ENCODE measurements around the gene GPR37L1. TPM values are rescaled to one million over a fixed set of nuclear protein-coding genes. Genes with fewer than 3 reads are reported as not detected.
"Not testable (repeated sequence)": the region's sequence is repeated elsewhere in the genome, so short reads cannot be mapped to it uniquely, and the experiment has no call there.

GPR37L1 gene
- total and polyA plus RNA-seq, 4 donors, result under 0.01 to 0.04 (median 0.02) TPM; not detected in 1

GRCh38 chr1:202134645-202135172 lies 12.0 kb downstream of the GPR37L1 start (continued):
- TF ChIP-seq ATF3 (IDR thresholded peaks at IDR 0.05), result no peak

- DNase-seq (ENCODE audit: low spot score), result peak; percentile 53
- no peak overlapping the region for H3K4me3 ChIP-seq (ENCODE audit: low read depth in 1 of 3, low read length in 3 of 3)
- H3K9me3 ChIP-seq (ENCODE audit: control insufficient read depth in 4 of 4, low read length in 3 of 4), result no peaks in the 10 kb centered on the region
- peaks cover 2 to 22% (median 17%) of the 10 kb centered on the region in 4 donors for H3K4me1 ChIP-seq (ENCODE audit: control insufficient read depth in 4 of 4, insufficient read depth in 4 of 4, low read length in 3 of 4)
- no peak overlapping the region for H3K9ac ChIP-seq (ENCODE audit: low read depth in 1 of 2, low read length in 2 of 2)
- WGBS, result 50% methylated on average over 15 of the region's 15 CpGs
- H3K27ac ChIP-seq (ENCODE audit: low read depth in 1 of 2, low read length in 2 of 2), result peak overlapping the region; percentile 9 to 65
- peaks cover 5 to 20% (median 12%) of the 10 kb centered on the region in 4 donors for H3K36me3 ChIP-seq (ENCODE audit: control insufficient read depth in 4 of 4, insufficient read depth in 3 of 4, low read depth in 1 of 4, low read length in 3 of 4)
- TF ChIP-seq NR2F2 (IDR thresholded peaks at IDR 0.05), result no peak
- TF ChIP-seq RAD21 (IDR thresholded peaks at IDR 0.05), result peak; percentile 67 to 78
- no peak for TF ChIP-seq YY1 (IDR thresholded peaks at IDR 0.05)
- peak; percentile 84 for TF ChIP-seq CTCF (IDR thresholded peaks at IDR 0.05; ENCODE audit: low read depth, low read length, missing input control)
- no peaks in the 10 kb centered on the region for H3K27me3 ChIP-seq (ENCODE audit: control insufficient read depth in 4 of 4, insufficient read depth in 4 of 4, low read length in 3 of 4)
These were observed 12.6 kb downstream of the GPR37L1 start for GRCh38 chr1:202135221-202135721.

- Histone ChIP-seq H3K36me3 (ENCODE audit: control insufficient read depth in 4 of 4, insufficient read depth in 3 of 4, low read depth in 1 of 4, low read length in 3 of 4) (peaks cover 2 to 7% (median 5%) of the 10 kb centered on the region in 4 donors), H3K27ac (ENCODE audit: low read depth in 1 of 2, low read length in 2 of 2) (no peak overlapping the region), H3K9ac (ENCODE audit: low read depth in 1 of 2, low read length in 2 of 2) (no peak overlapping the region), H3K9me3 (ENCODE audit: control insufficient read depth in 4 of 4, low read length in 3 of 4) (no peaks in the 10 kb centered on the region), H3K4me1 (ENCODE audit: control insufficient read depth in 4 of 4, insufficient read depth in 4 of 4, low read length in 3 of 4) (peaks cover 7 to 39% (median 25%) of the 10 kb centered on the region in 4 donors), H3K4me3 (ENCODE audit: low read depth in 1 of 3, low read length in 3 of 3) (no peak overlapping the region), H3K27me3 (ENCODE audit: control insufficient read depth in 4 of 4, insufficient read depth in 4 of 4, low read length in 3 of 4) (no peaks in the 10 kb centered on the region)
- no peak for DNase-seq (ENCODE audit: low spot score)
- WGBS, result 93% methylated on average over 4 of the region's 4 CpGs
- TF ChIP-seq YY1 (IDR thresholded peaks at IDR 0.05) (no peak), REST (IDR thresholded peaks at IDR 0.05) (no peak), SP1 (IDR thresholded peaks at IDR 0.05) (no peak), HNF4A (conservative IDR thresholded peaks at IDR 0.05) (no peak), HNF4G (IDR thresholded peaks at IDR 0.05) (no peak), ZBTB33 (IDR thresholded peaks at IDR 0.05) (no peak), RAD21 (IDR thresholded peaks at IDR 0.05) (no peak), ATF3 (IDR thresholded peaks at IDR 0.05) (no peak), CTCF (IDR thresholded peaks at IDR 0.05; ENCODE audit: low read depth, low read length, missing input control) (no peak), FOXA2 (IDR thresholded peaks at IDR 0.05) (no peak), GABPA (IDR thresholded peaks at IDR 0.05 in 1 of 2, conservative IDR thresholded peaks at IDR 0.05 in 1 of 2) (no peak), RXRA (IDR thresholded peaks at IDR 0.05) (no peak), TAF1 (conservative IDR thresholded peaks at IDR 0.05) (no peak)
These were observed 18.1 kb downstream of the GPR37L1 start for GRCh38 chr1:202140833-202141232.

GRCh38 chr1:202141468-202141867 lies 18.8 kb downstream of the GPR37L1 start:
- not testable (repeated sequence) for H3K27ac ChIP-seq (ENCODE audit: low read depth in 1 of 2, low read length in 2 of 2); H3K9me3 ChIP-seq (ENCODE audit: control insufficient read depth in 4 of 4, low read length in 3 of 4); H3K27me3 ChIP-seq (ENCODE audit: control insufficient read depth in 4 of 4, insufficient read depth in 4 of 4, low read length in 3 of 4); DNase-seq (ENCODE audit: low spot score); H3K9ac ChIP-seq (ENCODE audit: low read depth in 1 of 2, low read length in 2 of 2); H3K36me3 ChIP-seq (ENCODE audit: control insufficient read depth in 4 of 4, insufficient read depth in 3 of 4, low read depth in 1 of 4, low read length in 3 of 4); H3K4me3 ChIP-seq (ENCODE audit: low read depth in 1 of 3, low read length in 3 of 3)
- 98% methylated on average over 3 of the region's 3 CpGs for WGBS
- H3K4me1 ChIP-seq (ENCODE audit: control insufficient read depth in 4 of 4, insufficient read depth in 4 of 4, low read length in 3 of 4), result peaks cover 7 to 38% (median 22%) of the 10 kb centered on the region in 4 donors
